CD4-positive, alpha-beta T cell treated with Interleukin-17A for 4 hours (primary cell): ENCODE measurements around the gene CHSY1.
A peak's percentile ranks its signal among the peaks of the same experiment; 100 is the strongest.

Source experiments
- DNase-seq: peaks from one replicate; pipeline ENCODE4 v3.0.0-alpha.2; 2020; ENCODE audit warnings: mixed read lengths

CHSY1 gene

GRCh38 chr15:101269479-101270223, 17.8 kb upstream of the CHSY1 start:
- DNase-seq = no peak

DNA sequence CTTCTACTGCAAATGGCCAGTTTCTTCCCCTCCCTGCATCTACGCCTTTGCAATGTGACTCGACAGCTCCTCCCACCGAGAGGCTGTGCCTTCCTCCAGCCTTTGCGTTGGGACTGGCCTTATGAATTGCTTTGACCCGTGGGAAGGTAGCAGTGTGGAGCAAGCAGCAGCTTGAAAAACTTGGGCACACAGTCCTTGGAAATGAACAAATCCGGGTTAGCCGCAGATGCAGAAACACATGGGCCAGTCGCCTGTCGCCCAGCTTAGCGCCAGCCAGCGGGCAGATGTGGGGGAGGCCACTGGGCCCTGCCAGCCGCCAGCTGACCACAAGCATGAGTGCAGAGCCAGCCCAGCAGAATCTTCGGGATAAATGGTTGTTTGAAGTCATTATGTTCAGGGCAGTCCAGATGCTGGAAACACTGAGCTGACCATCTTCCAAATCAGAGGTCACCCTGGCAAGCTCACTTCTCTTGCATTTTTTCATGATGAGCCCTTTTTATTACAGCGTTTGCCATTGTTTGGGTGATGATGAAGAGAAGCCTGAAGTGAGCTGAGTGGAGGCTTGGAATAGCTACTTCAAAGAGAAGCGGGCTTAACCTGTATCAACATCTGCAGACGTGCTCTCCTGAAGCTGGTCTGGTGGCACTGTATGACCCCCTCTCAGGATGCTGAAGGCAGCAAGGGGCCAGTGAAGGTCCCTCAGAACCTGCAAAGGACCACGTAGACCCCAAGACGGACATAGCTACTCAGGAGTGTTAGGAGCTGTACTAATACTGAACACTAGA, 15.7 kb upstream of the CHSY1 start:
- no peak for DNase-seq

DNA sequence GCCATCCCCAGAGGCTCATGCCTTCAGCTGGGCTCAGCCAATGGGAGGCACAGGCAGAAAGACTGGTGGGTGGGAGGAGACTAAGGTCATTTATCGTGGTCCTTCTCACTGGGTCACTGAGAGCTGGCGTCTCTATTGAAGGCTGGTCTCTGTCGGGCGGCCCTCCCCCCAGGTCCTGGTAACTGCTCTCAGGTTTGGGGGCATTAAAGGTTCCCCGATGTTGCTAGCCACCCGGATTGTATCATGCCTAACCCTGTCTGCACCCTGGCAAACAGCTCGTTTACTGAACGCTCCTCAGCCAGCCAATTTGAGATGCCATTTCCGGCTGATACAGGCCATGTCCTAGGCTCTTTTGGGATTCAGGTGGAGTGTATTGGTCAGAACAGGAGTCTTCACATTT, 14.9 kb upstream of the CHSY1 start:
- no peak for DNase-seq

DNA sequence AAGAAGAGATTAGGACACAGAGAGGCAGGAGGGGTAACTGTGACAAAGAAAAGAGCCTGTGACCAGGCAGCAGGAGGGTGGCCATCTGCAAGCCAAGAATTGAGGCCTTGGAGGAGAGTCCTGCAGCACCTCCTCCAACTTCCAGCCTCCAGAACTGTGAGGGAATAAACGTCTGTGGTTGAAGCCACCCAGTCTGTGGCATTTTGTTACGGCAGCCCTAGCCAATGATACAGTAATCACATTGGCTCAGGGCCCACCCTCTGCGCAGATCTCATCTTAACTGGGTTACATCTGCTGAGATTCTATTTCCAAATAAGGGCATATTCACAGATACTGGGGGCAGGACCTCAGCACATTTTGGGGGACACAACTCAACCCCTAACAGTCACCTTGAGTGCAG, 14.2 kb upstream of the CHSY1 start:
- no peak for DNase-seq

DNA sequence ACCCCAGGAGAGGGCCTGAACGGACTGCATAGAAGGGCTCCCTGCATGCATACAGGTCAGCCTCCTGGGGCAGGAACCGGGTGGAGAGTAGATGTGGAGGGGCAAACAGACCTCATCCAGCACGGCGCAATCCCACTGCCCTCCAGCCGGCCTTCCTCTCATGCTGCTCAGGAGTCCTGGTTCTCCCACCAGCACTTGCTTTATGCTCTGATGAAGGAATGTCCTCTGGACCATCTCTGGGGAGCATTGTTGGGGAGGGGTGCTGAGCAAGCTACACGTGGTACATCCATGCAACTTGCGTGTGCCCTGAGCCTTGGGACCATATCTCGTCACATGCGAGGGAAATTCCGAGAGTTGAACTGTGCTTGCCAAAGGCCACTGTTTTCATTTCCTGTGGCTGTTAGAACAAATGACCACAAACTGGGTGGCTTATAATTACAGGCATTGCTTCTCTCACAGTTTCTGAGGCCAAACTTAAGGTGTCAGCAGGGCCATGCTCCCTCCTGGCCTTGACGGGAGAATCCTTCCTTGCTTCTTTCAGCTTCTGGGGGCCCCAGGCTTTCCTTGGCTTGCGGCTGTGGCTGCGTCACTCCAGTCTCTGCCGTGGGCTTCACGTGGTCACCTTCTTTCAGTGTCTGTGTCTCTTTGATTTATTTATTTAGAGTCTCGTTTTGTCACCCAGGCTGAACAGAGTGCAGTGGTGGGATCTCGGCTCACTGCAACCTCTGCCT, 13.2 kb upstream of the CHSY1 start:
- DNase-seq = no peak

GRCh38 chr15:101264011-101264410, 12.2 kb upstream of the CHSY1 start:
- DNase-seq = no peak

DNA sequence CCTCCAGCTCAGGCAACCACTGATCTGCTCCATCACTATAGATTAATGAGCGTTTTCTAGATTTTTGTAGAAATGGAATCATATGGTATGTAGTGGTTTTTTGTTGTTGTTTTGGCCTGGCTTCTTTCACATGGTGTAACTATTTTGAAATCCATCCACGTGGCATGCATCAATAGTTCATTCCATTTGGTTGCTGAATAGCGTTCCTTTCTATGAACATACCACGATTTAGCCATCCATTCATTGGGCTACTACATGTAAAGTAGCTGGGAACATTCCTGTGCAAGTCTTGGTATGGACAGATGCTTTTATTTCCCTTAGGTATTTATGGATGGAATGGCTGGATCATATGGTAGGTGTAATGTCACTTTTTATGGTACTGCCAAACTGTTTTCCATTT, 10.7 kb upstream of the CHSY1 start:
- no peak for DNase-seq

DNA sequence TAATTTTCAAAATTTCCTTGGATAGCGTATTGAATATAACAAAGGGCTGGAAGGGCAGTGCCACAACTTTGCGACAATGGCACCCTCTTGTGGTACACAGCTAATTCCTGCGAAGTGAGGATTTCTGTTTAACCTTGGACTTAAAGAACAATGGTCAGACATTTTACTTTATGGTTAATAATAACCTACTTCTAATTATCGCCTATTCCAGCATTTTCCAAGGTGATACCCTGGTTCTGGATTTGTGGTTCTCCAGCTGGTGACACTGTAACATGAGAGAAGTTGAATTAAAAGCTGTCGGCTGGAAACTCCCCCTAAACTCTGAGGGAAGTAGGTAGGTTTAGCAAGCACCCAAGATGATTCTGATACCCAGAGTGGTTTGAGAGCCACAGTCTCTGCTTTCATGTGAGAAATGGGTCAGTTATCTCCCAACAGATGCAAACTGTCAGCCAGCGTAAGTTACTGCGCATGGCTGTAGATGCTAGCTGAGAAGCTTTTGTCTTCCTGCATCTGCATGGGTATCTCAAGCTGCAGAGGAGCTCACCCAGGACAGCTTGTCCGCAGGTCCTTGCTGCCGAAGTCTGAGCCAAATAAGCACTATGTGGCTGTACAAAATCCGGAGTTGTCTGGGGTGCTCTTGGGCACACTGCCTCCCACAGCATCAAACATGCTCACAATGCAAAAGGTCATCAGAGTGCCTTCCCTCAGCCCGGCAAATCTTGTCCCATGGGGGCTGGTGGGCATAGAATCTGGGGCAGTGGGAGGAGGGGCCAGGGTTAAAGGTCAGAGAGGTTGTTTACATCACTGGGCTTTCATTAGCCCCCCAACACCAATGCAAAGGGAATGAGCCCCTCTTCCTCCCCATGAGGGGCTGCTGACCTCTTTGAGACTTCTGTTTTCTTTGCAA, 6.6 kb upstream of the CHSY1 start:
- DNase-seq = peak; percentile 76

DNA sequence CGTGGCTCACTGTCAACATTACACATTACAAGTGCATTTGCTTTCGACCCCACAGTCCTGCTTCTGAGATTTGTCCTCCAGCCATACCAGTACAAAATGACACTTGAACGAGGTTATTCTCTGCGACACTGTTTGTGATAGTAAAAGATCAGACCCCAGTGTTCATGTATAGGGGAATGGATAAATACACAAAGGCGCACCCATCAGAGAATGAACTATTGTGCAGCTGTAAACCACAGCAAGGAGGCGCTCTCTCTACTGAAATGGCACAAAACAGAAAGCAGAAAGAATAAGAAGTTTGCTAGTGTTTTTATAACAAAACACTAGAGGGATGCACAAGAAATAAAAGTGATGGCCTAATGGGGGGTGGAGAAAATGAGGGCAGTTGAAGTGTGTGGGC, 4.9 kb upstream of the CHSY1 start:
- DNase-seq = no peak

- DNase-seq = no peak
Measured at GRCh38 chr15:101255615-101256241, 3.9 kb upstream of the CHSY1 start.

GRCh38 chr15:101255051-101255395, 3.2 kb upstream of the CHSY1 start:
- no peak for DNase-seq

DNA sequence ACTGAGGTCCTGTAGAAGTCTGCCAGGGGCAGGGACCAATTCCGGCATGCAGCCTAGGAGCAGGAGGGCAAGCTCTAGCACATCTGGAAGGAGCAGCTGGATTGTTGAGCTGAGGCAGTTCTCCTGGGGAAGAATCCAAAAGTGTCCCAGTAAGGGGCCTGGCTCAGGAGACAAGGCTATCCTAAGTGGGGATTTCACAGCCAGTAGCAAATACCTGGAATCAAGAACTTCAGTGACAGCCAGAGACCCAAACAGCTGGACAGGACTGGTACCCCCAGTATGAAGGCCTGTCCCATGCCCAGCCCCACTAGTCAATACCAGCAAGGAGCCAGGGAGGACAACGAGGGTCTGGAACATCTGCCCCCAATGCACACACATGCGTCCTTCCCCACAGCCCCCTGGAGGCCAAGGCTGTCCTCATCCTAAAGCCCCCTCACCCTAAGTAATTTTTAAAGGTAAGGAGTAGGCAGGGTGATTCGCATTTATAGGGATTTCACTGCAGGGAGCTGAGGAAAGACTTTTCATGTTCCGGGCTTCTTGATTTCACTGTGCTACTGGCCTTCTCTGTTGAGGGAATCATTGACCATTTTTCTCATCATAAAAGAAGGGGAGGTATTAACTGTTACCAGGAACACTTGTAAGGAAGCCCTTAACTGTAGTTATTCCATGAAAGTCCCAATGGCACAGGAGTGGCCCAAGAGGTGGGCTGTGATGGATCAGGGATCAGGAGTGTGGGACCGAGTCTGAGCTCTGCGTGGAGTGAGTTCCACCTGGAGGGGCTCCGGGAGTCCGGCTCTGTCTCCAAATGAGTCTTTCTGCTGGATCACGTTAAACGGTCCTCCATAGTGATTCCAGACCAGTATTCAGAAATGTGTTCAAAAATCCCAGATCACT, 2.6 kb upstream of the CHSY1 start:
- DNase-seq = no peak

- no peak for DNase-seq
Measured at GRCh38 chr15:101252836-101253235, 988 bp upstream of the CHSY1 start.

DNA sequence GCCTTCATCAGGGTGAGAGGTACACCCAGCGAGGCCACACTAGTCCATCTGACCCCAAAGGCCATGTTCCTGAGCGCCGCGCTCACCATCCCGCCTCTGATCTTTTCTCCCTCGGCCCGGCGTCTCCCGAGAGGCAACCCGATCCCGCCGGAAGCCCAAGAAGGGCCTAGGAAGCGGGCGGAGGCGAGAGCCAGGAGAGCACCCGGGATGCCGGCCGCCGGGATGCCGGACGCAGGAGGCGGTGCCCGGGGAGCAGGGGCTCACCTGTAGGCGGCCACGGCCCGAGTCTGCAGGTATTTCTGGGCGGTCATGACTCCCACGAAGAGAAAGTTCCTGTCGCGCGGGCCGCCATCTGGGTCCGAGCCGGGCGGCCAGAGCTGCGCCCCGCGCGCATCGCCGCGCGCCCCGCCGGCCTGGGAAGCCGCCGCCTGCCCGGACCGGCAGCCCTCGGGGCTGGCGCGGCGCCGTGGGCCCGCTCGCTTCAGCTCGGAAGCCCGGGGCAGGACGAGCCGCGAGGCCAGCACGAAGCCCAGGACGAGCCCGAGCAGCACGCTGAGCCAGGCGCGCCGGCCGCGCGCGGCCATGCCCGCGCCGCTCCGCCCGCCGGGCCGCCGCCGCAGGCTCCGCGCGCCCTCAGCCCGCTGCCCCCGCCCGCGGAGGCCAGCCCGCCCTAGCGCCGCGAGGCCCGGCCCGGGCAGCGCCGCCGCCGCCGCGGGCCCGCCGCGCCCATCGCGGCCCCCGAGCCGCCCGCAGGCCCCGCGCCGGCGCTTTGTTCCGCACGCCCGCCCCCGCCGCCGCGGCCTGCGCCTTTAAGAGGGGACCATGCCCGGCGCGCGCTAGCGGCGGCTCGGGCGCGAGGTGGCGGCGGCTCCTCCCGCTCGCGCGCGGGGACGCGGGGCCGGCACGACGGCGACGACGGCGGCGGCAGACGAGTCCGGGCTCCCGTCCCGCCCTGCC, 697 bp downstream of the CHSY1 start:
- peak; percentile 40 for DNase-seq

DNA sequence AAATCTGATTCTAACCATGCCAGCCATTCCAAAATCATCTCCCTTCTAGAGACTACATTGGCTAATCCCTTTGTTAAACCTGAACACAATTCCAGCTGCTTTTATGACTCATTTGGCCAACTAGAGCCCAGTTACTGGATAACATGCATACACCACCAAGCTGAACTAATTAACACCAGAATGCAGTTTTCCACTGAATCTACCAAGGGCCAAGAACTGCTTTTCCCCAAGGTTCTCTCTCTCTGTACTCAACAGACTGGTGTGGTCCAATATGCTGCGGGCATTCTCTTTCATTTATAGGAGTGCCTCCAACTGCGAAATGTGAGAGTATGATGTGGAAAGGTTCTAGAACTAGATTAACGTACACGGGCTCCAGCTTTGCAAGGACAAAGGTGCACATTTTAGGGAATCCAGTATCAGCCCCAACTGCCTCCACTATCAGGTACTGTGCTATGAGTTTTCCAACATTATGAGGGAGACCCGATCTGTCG, 1.5 kb downstream of the CHSY1 start:
- DNase-seq = no peak

- no peak for DNase-seq
Measured at GRCh38 chr15:101248274-101248673, 3.6 kb downstream of the CHSY1 start.

DNA sequence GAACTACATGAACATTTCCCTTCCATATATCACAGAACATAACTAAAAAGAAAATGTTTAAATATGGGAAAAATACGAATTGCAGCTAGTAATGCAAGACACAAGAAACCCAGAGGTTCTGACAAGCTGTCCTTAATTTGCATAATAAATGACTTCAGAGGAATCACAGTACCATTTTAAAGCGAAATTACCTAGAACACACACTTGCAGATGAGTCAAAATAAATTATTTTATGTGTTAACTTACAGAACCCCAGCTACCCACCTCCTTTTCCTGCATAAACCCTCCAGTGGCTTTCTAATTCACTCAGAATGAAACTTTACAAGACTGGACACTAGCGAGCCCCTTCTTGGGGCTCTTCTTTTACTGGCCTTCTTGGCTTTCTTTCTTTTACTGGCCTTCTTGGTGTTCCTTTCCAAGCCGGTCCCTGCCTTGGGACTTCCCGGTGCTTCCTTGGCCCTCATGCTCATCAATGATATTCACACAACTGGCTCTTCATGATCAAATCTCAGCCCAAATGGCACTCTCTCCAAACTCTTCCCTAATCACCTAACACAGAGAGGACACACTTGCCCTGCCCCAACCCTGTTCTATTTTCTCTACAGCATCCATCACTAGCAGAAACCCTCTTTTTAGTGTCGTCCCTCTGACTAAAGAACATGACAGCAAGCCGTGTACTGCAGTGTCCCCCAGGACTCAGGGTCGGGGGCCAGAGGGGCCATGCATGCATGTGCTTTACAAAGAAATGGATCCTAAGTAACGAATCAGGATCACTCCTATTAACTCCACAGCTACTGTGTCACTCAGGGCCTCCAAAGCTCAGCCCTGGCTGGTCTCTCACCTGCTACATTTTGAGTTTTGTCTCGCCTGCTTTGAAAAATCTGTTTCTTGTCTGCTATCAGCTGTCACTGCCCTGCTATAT, 4.8 kb downstream of the CHSY1 start:
- DNase-seq = no peak

DNA sequence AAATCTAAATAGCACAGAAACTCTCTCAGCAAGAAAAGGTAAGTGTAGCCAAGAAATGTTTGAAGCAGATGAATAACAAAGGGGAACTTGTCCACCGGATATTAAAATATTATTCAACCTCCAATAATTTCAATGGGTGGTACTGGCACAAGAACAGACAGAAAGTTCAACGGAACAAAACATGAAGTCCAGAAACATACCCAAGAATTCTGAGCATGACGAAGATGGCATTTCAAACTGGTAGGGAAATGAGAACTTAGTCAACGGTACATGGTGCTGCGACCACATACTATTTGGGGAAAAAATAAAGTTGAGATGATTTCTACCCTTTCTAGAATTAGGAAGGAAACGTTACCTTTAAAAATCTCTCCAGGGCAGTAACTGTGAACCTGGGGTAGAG, 5.5 kb downstream of the CHSY1 start:
- DNase-seq = no peak
